SW480 (cell line): ENCODE measurements around the gene TAF1A.
"Not testable (repeated sequence)": the region's sequence is repeated elsewhere in the genome, so short reads cannot be mapped to it uniquely, and the experiment has no call there.

Source experiments
- DNase-seq: peaks from one replicate; pipeline ENCODE4 v3.0.0-alpha.2; 2016; ENCODE audit warnings: low spot score

TAF1A gene

GRCh38 chr1:222589462-222590302 lies at the start of gene TAF1A:
Gene TAF1A (minus strand): TSS chr1:222589933.
- peak; percentile 86 for DNase-seq

DNA sequence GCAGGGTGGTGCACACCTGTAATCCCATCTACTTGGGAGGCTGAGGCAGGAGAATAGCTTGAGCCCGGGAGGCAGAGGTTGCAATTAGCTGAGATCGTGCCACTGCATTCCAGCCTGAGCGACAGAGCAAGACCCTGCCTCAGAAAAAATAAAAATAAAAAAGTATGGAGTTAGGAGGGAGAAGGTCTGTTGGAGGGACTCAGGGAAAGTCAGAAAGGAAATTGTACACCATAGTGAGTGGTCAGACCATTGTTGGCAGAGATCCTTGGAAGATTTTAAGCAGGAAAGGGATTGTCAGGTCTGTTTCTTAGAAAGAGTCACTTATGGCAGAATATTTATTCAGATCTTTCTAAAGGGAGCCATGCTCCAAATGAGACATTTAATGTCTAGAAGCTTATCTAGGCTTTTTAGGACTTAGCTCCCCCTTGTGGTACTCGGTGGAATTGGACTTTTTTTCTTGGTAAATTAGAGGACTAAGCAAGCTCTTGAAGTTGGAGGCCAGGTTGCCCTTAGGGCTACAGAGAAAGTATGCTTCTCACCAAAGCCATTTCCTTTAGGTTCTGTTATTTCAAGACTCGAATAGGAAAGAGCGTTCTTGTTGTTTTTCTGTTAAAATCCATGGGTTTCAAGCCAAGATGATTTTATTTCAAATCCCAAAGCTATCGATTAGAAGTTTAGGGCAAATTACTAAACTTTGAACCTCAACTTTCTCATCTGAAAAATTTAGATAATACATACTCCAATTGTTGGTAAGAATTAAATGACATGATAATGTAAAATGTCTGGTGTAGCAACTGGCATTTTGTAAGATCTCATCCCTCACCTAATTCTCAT lies 44.7 kb upstream of the TAF1A start:
- DNase-seq: peak; percentile 73

DNA sequence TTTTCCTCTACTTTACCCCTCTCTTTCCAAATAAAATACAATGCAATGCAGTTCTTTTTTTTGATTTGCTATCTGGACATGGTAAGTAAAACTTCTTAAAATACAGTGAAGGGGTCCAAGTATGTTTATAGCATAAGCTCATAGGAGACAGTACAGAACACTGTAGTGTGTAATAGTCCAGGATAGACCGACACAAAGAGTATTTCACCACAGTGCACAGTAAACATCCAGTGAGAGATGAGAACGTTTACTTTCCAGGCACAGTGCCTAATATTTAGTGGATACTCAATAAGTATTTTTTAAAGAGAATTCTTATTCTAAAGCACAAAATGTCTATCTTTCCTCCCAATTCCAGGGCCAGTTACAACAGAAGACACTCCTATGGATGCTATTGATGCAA lies 43.0 kb upstream of the TAF1A start:
- no peak for DNase-seq

GRCh38 chr1:222631611-222632208 lies 42.0 kb upstream of the TAF1A start:
- no peak for DNase-seq

DNA sequence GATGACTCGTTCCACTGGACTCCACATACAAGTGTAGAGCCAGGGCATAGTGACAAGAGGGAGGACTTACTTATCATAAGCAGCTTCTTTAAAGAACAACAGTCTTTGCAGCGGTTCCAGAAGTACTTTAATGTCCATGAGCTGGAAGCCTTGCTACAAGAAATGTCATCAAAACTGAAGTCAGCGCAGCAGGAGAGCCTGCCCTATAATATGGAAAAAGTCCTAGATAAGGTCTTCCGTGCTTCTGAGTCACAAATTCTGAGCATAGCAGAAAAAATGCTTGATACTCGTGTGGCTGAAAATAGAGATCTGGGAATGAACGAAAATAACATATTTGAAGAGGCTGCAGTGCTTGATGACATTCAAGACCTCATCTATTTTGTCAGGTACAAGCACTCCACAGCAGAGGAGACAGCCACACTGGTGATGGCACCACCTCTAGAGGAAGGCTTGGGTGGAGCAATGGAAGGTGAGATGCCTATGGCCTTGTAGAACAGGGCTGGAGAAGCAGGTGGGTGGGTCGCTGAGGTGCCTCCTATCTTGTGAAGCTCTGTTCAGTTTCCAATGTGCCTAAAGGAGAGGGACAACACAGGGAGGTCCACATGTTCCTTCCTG lies 40.3 kb upstream of the TAF1A start:
- DNase-seq: no peak

- DNase-seq: no peak
Measured at GRCh38 chr1:222627232-222627631, 37.5 kb upstream of the TAF1A start.

DNA sequence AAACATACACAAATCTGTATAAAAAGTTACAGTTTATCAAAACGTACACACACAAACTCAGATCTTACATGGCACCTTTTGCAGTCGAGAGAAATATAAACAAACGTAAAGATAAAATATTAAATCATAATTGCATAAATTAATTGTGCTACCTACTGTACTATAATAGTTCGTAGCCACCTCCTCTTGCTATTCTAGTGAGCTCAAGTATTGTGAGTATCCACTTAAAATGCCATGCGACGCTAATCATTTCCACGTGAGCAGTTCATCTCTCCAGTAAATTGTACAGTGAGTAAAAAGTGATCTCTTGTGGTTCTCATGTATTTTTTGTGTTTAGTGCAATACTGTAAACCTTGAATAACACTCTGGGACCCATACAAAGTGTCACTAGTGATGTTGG lies 34.5 kb upstream of the TAF1A start:
- no peak for DNase-seq

GRCh38 chr1:222623458-222623857 lies 33.7 kb upstream of the TAF1A start:
- no peak for DNase-seq

- no peak for DNase-seq
Measured at GRCh38 chr1:222622765-222623164, 33.0 kb upstream of the TAF1A start.

- no peak for DNase-seq
Measured at GRCh38 chr1:222620566-222620965, 30.8 kb upstream of the TAF1A start.

DNA sequence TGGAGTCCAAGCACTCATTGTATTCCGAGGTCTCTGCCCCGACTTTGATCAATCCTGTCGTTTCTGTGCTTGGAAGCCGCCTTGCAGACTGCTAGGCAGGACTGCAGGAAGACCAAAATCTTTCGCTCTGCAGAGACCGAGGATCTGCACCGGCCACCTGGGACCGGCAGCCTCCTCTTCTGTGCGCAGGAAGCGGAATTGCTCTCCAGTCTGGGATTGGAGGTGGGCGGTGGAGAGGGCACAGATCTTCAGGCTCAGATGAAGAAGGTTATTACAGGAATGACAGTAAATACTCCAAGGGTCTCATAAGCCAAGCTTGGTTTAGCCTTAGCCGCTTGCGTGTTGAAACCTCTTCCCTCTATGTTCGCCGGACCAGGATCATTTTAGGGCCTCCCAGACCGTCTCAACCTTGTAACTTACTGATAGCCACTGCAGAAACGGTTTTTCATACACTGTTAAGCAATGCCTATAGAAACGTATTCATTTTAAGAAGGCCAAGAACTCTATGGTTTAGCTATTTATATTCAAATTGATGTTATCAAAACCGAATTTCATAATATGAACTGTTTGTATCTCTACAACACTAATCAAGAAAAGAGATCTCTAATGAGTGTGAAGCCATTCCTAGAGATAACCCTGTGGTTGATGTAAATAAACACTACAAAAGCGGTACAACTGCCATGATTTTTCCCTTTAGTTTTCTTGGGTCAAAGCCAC lies 29.3 kb upstream of the TAF1A start:
- peak; percentile 25 for DNase-seq

- peak; percentile 63 for DNase-seq
Measured at GRCh38 chr1:222618001-222618879, 28.5 kb upstream of the TAF1A start, which contains the start of gene MIA3. Gene MIA3 (plus strand): TSS chr1:222618097. CDS start chr1:222618111, 14 bp downstream.

- peak; percentile 88 for DNase-seq
Measured at GRCh38 chr1:222617367-222617951, 27.7 kb upstream of the TAF1A start.

DNA sequence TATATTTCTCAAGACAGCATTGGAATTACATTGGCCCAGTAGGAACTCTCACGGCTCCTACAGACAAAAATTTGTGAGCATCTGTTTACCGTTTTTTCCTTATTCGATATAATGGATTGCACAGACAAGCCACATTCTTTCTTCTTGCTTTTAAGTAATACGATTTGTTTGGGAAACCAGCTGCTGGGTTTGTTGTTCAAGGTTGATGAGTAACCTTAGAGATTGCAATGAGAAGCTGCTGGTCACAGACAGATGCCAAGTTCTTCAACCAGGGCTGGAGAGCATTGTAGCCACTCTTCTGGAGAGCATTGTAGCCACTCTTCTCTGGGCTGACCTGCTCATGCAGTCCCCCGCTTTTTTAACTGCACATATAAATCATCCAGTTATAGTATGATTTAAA lies 26.8 kb upstream of the TAF1A start:
- no peak for DNase-seq

DNA sequence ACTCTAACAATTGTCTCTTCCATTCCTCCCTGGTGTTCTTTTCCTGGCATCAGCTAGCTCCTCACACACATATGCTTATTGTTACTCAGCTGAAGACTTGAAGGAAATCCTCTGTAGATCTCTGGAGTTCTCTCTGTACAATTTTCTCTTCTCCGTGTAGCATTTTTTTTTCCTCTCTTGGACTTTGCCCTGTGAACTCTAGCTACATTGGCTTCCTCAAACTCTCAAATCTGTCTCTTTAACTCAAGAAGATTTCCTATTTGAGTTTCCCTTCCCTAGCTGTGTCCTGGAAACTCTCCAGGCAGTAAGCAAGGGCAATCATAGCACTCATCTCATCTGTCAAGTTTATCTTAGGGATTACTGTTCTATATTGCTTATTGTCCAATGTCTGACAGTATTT lies 23.9 kb upstream of the TAF1A start:
- no peak for DNase-seq

- DNase-seq: no peak
Measured at GRCh38 chr1:222610728-222611127, 21.0 kb upstream of the TAF1A start.

GRCh38 chr1:222609111-222609510 lies 19.4 kb upstream of the TAF1A start:
- DNase-seq: not testable (repeated sequence)

DNA sequence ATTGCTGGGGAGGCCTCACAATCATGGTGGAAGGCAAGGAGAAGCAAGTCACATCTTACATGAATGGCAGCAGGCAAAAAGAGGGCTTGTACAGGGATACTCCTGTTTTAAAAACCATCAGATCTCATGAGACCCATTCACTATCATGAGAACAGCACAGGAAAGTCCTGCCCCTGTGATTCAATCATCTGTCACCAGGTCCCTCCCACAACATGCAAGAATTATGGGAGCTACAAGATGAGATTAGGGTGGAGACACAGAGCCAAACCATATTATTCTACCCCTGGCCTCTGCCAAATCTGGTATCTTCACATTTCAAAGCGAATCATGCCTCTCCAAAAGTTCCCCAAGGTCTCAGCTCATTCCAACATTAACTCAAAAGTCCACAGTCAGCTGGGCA lies 17.0 kb upstream of the TAF1A start:
- no peak for DNase-seq

DNA sequence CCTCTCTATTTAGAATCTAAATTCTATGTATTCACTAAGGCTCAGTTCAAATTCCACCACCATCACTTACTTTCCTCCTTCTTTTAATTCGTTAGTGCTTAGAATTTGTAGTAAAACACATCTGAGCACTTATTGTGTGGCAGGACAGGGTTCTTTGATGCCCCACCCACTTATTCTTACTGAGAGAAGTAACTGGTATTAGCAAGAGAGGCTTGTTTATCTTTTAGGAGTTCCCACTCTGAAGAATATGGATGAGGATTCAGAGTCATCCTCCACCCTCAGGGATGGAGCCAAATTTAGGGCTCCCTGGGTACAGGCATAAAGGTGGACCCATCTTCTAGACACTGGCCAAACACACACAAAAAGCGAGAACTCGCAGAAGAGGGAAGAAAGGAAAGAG lies 11.5 kb upstream of the TAF1A start:
- DNase-seq: no peak

GRCh38 chr1:222600281-222600680 lies 10.5 kb upstream of the TAF1A start:
- no peak for DNase-seq
